Vagina (tissue), 2 donors: ENCODE results near the gene FAR2.

Source experiments
- POLR2A ChIP-seq, 2 donors: fragments of 450-650 bp; IDR thresholded peaks; one replicate each; pipeline ENCODE4 v1.6.1; 2017; ENCODE audit warnings: antibody characterized with exemption in 2 of 2, mild to moderate bottlenecking in 2 of 2, moderate library complexity in 2 of 2
- POLR2AphosphoS5 ChIP-seq, 2 donors: sonication (generic); formaldehyde crosslinking; IDR thresholded peaks; one replicate each; pipeline ENCODE4 v1.9.0; 2017; ENCODE audit warnings: antibody characterized with exemption in 2 of 2, mild to moderate bottlenecking in 2 of 2, low read depth in 1 of 2; ENCODE audit not compliant: insufficient read depth in 1 of 2
- TF ChIP-seq, protein P1 (sequence below), 3 experiments: fragments of 450-650 bp in 2 of 3; fragments of 200-600 bp in 1 of 3; sonication (generic) in 1 of 3; IDR thresholded peaks; one replicate each; pipeline ENCODE4 v1.5.1; 2017 to 2019; ENCODE audit warnings: antibody characterized with exemption in 3 of 3, mild to moderate bottlenecking in 2 of 3, moderate library complexity in 2 of 3

DNA sequence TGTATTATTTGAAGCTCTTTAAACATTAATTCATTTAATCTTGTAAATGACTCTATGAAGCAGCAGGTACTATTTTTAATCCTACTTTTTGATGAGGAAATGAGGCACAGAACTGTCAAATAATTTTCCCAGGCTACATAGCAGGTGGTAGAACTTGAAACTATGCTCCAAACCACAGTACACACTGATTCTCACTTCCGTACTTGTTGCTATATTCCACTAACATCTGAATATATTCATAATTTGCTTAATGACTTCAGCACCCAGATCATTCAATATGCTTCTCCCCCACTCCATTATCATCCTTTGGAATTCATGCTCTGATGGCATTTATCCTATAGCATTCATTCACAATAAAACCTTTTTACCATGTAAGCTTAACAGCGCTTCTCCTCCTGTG lies 227.0 kb downstream of the FAR2 start:
- TF ChIP-seq, protein P1, sequence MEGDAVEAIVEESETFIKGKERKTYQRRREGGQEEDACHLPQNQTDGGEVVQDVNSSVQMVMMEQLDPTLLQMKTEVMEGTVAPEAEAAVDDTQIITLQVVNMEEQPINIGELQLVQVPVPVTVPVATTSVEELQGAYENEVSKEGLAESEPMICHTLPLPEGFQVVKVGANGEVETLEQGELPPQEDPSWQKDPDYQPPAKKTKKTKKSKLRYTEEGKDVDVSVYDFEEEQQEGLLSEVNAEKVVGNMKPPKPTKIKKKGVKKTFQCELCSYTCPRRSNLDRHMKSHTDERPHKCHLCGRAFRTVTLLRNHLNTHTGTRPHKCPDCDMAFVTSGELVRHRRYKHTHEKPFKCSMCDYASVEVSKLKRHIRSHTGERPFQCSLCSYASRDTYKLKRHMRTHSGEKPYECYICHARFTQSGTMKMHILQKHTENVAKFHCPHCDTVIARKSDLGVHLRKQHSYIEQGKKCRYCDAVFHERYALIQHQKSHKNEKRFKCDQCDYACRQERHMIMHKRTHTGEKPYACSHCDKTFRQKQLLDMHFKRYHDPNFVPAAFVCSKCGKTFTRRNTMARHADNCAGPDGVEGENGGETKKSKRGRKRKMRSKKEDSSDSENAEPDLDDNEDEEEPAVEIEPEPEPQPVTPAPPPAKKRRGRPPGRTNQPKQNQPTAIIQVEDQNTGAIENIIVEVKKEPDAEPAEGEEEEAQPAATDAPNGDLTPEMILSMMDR (IDR thresholded peaks at IDR 0.05), result no peak
- no peak for TF ChIP-seq POLR2A (IDR thresholded peaks at IDR 0.05)
- TF ChIP-seq POLR2AphosphoS5 (IDR thresholded peaks at IDR 0.05; ENCODE audit: insufficient read depth in 1 of 2, low read depth in 1 of 2), result no peak
